HepG2 (cell line): ENCODE measurements around the gene CCDC34. TPM values are rescaled to one million over a fixed set of nuclear protein-coding genes. Genes with fewer than 3 reads are reported as not detected.

Source experiments
- CBFB ChIP-seq: sonication (generic); formaldehyde crosslinking; IDR thresholded peaks from 2 replicates; pipeline ENCODE4 v1.4.0; 2020; ENCODE audit warnings: missing genetic modification reagents
- CERS6 ChIP-seq: sonication (generic); formaldehyde crosslinking; IDR thresholded peaks from 2 replicates; pipeline ENCODE4 v1.5.0; 2020; ENCODE audit warnings: missing genetic modification reagents
- GMEB2 ChIP-seq: IDR thresholded peaks from 2 replicates; pipeline ENCODE4 v1.6.1; 2016; ENCODE audit warnings: missing biosample characterization, missing genetic modification reagents, low read depth
- JARID2 ChIP-seq: sonication (generic); formaldehyde crosslinking; IDR thresholded peaks from 2 replicates; pipeline ENCODE4 v1.8.1; 2023; ENCODE audit warnings: missing genetic modification reagents, inconsistent platforms; ENCODE audit not compliant: insufficient replicate concordance
- MED1 ChIP-seq: sonication (generic); formaldehyde crosslinking; IDR thresholded peaks from 2 replicates; pipeline ENCODE4 v1.4.0; 2020; ENCODE audit warnings: missing genetic modification reagents
- POLR2G ChIP-seq: fragments of 200-400 bp; formaldehyde crosslinking; IDR thresholded peaks from 2 replicates; pipeline ENCODE4 v1.6.1; 2018; ENCODE audit warnings: mild to moderate bottlenecking, low read depth, low read length, moderate library complexity
- SMARCE1 ChIP-seq: fragments of 450-650 bp; IDR thresholded peaks from 2 replicates; pipeline ENCODE4 v1.6.1; 2017; ENCODE audit warnings: borderline replicate concordance
- XRCC5 ChIP-seq: fragments of 200-400 bp; formaldehyde crosslinking; optimal IDR thresholded peaks from 2 replicates; pipeline ENCODE3; 2017; ENCODE audit warnings: mild to moderate bottlenecking, low read length
- ZNF343 ChIP-seq: sonication (generic); formaldehyde crosslinking; IDR thresholded peaks from 2 replicates; pipeline ENCODE4 v1.4.0; 2020; ENCODE audit warnings: mild to moderate bottlenecking, missing genetic modification reagents
- ZNF441 ChIP-seq: sonication (generic); formaldehyde crosslinking; IDR thresholded peaks from 2 replicates; pipeline ENCODE4 v1.7.0; 2021; ENCODE audit warnings: missing genetic modification reagents, borderline replicate concordance
- ZNF451 ChIP-seq: sonication (generic); formaldehyde crosslinking; IDR thresholded peaks from 2 replicates; pipeline ENCODE4 v1.5.0; 2020; ENCODE audit warnings: mild to moderate bottlenecking, missing genetic modification reagents
- ZNF562 ChIP-seq: sonication (generic); formaldehyde crosslinking; IDR thresholded peaks from 2 replicates; pipeline ENCODE4 v1.8.0; 2022; ENCODE audit warnings: missing genetic modification reagents, borderline replicate concordance
- ZNF619 ChIP-seq: sonication (generic); formaldehyde crosslinking; IDR thresholded peaks from 2 replicates; pipeline ENCODE4 v1.4.0; 2020; ENCODE audit warnings: mild to moderate bottlenecking, missing genetic modification reagents
- ZNF749 ChIP-seq: sonication (generic); formaldehyde crosslinking; IDR thresholded peaks from 2 replicates; pipeline ENCODE4 v1.8.0; 2022; ENCODE audit warnings: mild to moderate bottlenecking, missing genetic modification reagents, moderate library complexity, borderline replicate concordance
- ZNF790 ChIP-seq: sonication (generic); formaldehyde crosslinking; IDR thresholded peaks from 2 replicates; pipeline ENCODE4 v1.8.0; 2022; ENCODE audit warnings: missing genetic modification reagents, mild to moderate bottlenecking, borderline replicate concordance
- polyA plus RNA-seq, 8 experiments: library from polyadenylated mRNA; depleted of rRNA in 3 of 8; stranded (reverse) in 7 of 8; unstranded in 1 of 8; fragments of >200 nt; fragmentation: Illumina TruSeq in 4 of 8; extraction: Trizol in 4 of 8; gene quantifications; 2 replicates each; pipeline versions ENCODE4 v1.2.1 to v1.2.3, GENCODE V29; 2011 to 2016; ENCODE audit warnings: low read depth in 4 of 8, missing spikeins in 1 of 8, mixed read lengths in 1 of 8; ENCODE audit not compliant: insufficient read depth in 1 of 8
- total RNA-seq, 5 experiments: library from RNA; depleted of rRNA; stranded (reverse); fragments of >200 nt; fragmentation: Illumina TruSeq; extraction: Trizol; gene quantifications; 2 replicates each; pipeline ENCODE4 v1.2.3, GENCODE V29; 2016; ENCODE audit warnings: low read depth in 1 of 5
- TF ChIP-seq, protein P1 (sequence below): sonication (generic); formaldehyde crosslinking; IDR thresholded peaks from 2 replicates; pipeline ENCODE4 v1.4.0; 2020; ENCODE audit warnings: missing genetic modification reagents, borderline replicate concordance
- TF ChIP-seq, protein P2 (sequence below): IDR thresholded peaks from 2 replicates; pipeline ENCODE4 v1.4.0; 2020; ENCODE audit warnings: mild to moderate bottlenecking, missing genetic modification reagents
- TF ChIP-seq, protein P3 (sequence below): IDR thresholded peaks from 2 replicates; pipeline ENCODE4 v1.6.1; 2016; ENCODE audit warnings: missing compliant biosample characterization, missing genetic modification reagents, borderline replicate concordance

The CCDC34 gene
- total and polyA plus RNA-seq, 2 of the 13 experiments (the other 11 are each of a cell fraction or from before 2014, with no cell fraction given) = 7.6 to 34.3 TPM

DNA sequence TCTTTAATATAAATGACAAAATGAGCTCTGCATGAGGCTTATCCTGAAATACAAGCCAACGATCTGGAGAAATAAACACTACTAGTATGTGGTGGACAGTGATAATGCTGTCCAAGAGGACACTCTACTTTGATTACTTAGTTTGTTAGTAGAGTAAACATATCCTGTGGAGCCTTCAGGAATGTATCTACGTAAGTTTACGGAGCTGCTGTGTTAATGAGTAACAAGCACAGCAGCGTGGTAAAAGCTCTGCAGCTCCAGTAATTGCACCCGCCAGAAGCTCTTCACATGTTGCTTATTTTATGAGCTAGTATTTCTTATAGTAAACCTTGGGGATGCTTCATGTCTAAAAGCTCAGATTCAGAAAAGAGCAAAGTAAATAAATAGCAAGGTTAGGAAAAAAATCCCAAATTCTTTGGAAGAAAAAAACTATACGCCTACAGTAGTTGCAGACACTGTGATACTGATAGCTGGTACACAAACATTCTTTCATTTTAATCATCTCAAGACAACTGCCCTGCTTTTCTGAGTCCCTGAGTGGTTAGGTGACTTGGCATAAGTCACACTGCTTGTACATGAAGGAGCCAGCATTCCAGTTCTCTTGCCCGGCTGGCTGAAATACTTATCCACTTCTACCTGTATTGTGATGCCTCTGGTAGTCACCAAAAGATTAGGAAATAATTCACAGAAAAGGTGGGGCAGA lies 32.7 kb upstream of the CCDC34 start (continued):
- TF ChIP-seq GMEB2 (CRISPR knock-in tag) (no peak), SMARCE1 (no peak), MED1 (CRISPR knock-in tag) (peak; percentile 77), ZNF749 (CRISPR knock-in tag) (no peak), ZNF790 (CRISPR knock-in tag) (no peak), ZNF562 (CRISPR knock-in tag) (no peak), ZNF343 (CRISPR knock-in tag) (no peak), CERS6 (CRISPR knock-in tag) (no peak), JARID2 (CRISPR knock-in tag) (no peak), XRCC5 (no peak), ZNF619 (CRISPR knock-in tag) (no peak), CBFB (no peak), ZNF441 (CRISPR knock-in tag) (no peak), POLR2G (no peak), ZNF451 (CRISPR knock-in tag) (no peak)
- TF ChIP-seq, protein P1, sequence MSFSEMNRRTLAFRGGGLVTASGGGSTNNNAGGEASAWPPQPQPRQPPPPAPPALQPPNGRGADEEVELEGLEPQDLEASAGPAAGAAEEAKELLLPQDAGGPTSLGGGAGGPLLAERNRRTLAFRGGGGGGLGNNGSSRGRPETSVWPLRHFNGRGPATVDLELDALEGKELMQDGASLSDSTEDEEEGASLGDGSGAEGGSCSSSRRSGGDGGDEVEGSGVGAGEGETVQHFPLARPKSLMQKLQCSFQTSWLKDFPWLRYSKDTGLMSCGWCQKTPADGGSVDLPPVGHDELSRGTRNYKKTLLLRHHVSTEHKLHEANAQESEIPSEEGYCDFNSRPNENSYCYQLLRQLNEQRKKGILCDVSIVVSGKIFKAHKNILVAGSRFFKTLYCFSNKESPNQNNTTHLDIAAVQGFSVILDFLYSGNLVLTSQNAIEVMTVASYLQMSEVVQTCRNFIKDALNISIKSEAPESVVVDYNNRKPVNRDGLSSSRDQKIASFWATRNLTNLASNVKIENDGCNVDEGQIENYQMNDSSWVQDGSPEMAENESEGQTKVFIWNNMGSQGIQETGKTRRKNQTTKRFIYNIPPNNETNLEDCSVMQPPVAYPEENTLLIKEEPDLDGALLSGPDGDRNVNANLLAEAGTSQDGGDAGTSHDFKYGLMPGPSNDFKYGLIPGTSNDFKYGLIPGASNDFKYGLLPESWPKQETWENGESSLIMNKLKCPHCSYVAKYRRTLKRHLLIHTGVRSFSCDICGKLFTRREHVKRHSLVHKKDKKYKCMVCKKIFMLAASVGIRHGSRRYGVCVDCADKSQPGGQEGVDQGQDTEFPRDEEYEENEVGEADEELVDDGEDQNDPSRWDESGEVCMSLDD (CRISPR knock-in tag) = no peak
- TF ChIP-seq, protein P2, sequence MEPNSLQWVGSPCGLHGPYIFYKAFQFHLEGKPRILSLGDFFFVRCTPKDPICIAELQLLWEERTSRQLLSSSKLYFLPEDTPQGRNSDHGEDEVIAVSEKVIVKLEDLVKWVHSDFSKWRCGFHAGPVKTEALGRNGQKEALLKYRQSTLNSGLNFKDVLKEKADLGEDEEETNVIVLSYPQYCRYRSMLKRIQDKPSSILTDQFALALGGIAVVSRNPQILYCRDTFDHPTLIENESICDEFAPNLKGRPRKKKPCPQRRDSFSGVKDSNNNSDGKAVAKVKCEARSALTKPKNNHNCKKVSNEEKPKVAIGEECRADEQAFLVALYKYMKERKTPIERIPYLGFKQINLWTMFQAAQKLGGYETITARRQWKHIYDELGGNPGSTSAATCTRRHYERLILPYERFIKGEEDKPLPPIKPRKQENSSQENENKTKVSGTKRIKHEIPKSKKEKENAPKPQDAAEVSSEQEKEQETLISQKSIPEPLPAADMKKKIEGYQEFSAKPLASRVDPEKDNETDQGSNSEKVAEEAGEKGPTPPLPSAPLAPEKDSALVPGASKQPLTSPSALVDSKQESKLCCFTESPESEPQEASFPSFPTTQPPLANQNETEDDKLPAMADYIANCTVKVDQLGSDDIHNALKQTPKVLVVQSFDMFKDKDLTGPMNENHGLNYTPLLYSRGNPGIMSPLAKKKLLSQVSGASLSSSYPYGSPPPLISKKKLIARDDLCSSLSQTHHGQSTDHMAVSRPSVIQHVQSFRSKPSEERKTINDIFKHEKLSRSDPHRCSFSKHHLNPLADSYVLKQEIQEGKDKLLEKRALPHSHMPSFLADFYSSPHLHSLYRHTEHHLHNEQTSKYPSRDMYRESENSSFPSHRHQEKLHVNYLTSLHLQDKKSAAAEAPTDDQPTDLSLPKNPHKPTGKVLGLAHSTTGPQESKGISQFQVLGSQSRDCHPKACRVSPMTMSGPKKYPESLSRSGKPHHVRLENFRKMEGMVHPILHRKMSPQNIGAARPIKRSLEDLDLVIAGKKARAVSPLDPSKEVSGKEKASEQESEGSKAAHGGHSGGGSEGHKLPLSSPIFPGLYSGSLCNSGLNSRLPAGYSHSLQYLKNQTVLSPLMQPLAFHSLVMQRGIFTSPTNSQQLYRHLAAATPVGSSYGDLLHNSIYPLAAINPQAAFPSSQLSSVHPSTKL (CRISPR knock-in tag) = peak; percentile 92
- TF ChIP-seq, protein P3, sequence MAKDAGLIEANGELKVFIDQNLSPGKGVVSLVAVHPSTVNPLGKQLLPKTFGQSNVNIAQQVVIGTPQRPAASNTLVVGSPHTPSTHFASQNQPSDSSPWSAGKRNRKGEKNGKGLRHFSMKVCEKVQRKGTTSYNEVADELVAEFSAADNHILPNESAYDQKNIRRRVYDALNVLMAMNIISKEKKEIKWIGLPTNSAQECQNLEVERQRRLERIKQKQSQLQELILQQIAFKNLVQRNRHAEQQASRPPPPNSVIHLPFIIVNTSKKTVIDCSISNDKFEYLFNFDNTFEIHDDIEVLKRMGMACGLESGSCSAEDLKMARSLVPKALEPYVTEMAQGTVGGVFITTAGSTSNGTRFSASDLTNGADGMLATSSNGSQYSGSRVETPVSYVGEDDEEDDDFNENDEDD (CRISPR knock-in tag) = no peak
